H1 (cell line): ENCODE results near the gene DOCK11. TPM values are rescaled to one million over a fixed set of nuclear protein-coding genes. Genes with fewer than 3 reads are reported as not detected.

Experiments used
- CTCF ChIA-PET: fragments of 300-600 bp; sonication (Branson Sonifier 250); formaldehyde crosslinking; loops from one replicate; lab custom pipeline; 2021; ENCODE audit not compliant: partially characterized antibody; lab: Charles Lee
- POLR2A ChIA-PET: fragments of 300-600 bp; sonication (Branson Sonifier 250); formaldehyde crosslinking; loops from one replicate; lab custom pipeline; 2021; ENCODE audit warnings: inconsistent platforms; ENCODE audit not compliant: partially characterized antibody; lab: Charles Lee
- DNase-seq, 2 experiments: peaks; one replicate each; pipeline versions ENCODE4 v3.0.0 to v3.0.0-alpha.2; 2010 to 2022; ENCODE audit warnings: low spot score in 2 of 2, low read depth in 1 of 2, mixed read lengths in 1 of 2
- FAIRE-seq: peaks from 2 replicates; lab custom pipeline; 2011; peaks lifted over from hg19 to GRCh38; lab: Jason Lieb, UNC
- H2AFZ ChIP-seq: 2 replicates; pipeline ENCODE4 v1.8.1; 2012; ENCODE audit warnings: low read length, inconsistent platforms
- H2AK5ac ChIP-seq: 2 replicates; pipeline ENCODE4 v1.6.1; 2013; ENCODE audit warnings: low read depth, low read length
- H2BK120ac ChIP-seq: replicated peaks from 2 replicates; pipeline ENCODE3; 2013; ENCODE audit warnings: low read depth, low read length, inconsistent platforms
- H2BK12ac ChIP-seq: 2 replicates; pipeline ENCODE4 v1.6.1; 2013; ENCODE audit warnings: low read depth, low read length
- H2BK15ac ChIP-seq: 2 replicates; pipeline ENCODE4 v1.6.1; 2013; ENCODE audit warnings: low read length
- H2BK20ac ChIP-seq: 2 replicates; pipeline ENCODE4 v1.6.1; 2013; ENCODE audit warnings: low read length
- H2BK5ac ChIP-seq: 2 replicates; pipeline ENCODE4 v1.6.1; 2013; ENCODE audit warnings: low read depth, low read length
- H3K14ac ChIP-seq: 2 replicates; pipeline ENCODE4 v1.6.1; 2013; ENCODE audit warnings: inconsistent platforms; ENCODE audit not compliant: insufficient read length
- H3K18ac ChIP-seq: 2 replicates; pipeline ENCODE4 v1.6.1; 2013; ENCODE audit warnings: low read length; ENCODE audit errors: extremely low read depth
- H3K23ac ChIP-seq: 2 replicates; pipeline ENCODE4 v1.6.1; 2013; ENCODE audit warnings: inconsistent platforms; ENCODE audit not compliant: insufficient read length
- H3K23me2 ChIP-seq: 2 replicates; pipeline ENCODE4 v1.6.1; 2013; ENCODE audit warnings: low read depth, low read length
- H3K27ac ChIP-seq: 2 replicates; pipeline ENCODE4 v1.6.1; 2011; ENCODE audit warnings: low read depth, low read length, inconsistent platforms
- H3K27me3 ChIP-seq, 4 experiments: replicated peaks in 1 of 4; 1 replicate in 1 of 4; 2 replicates in 3 of 4; pipeline versions ENCODE4 v1.6.1 to v1.8.1; 2011 to 2013; ENCODE audit warnings: low read length in 3 of 4, mild to moderate bottlenecking in 3 of 4, inconsistent platforms in 2 of 4, mixed read lengths in 2 of 4, moderate library complexity in 1 of 4; ENCODE audit not compliant: control insufficient read depth in 3 of 4, insufficient read depth in 3 of 4; ENCODE audit errors: extremely low read depth in 1 of 4
- H3K36me3 ChIP-seq, 4 experiments: 2 replicates each; pipeline versions ENCODE4 v1.6.1 to v1.8.1; 2011 to 2013; ENCODE audit warnings: mild to moderate bottlenecking in 4 of 4, low read length in 3 of 4, moderate library complexity in 2 of 4, control low read depth in 1 of 4, inconsistent platforms in 1 of 4; ENCODE audit not compliant: insufficient read depth in 4 of 4, control insufficient read depth in 2 of 4
- H3K4ac ChIP-seq: replicated peaks from 2 replicates; pipeline ENCODE3; 2013; ENCODE audit warnings: low read length, low read depth, mixed read lengths, inconsistent platforms; ENCODE audit not compliant: insufficient read length
- H3K4me1 ChIP-seq, 4 experiments: replicated peaks in 1 of 4; 1 replicate in 1 of 4; 2 replicates in 3 of 4; pipeline versions ENCODE4 v1.6.1 to v1.8.1; 2011 to 2013; ENCODE audit warnings: low read length in 3 of 4, inconsistent platforms in 2 of 4, mixed read lengths in 1 of 4; ENCODE audit not compliant: insufficient read depth in 4 of 4, control insufficient read depth in 3 of 4
- H3K4me2 ChIP-seq, 2 experiments: 2 replicates each; pipeline versions ENCODE4 v1.6.1 to v1.8.1; 2011 to 2013; ENCODE audit warnings: low read depth in 2 of 2, low read length in 2 of 2, control low read depth in 1 of 2, inconsistent platforms in 1 of 2, mild to moderate bottlenecking in 1 of 2; ENCODE audit not compliant: insufficient read depth in 1 of 2
- H3K4me3 ChIP-seq, 4 experiments: fragments of 200-600, 300-600 bp in 1 of 4; sonication (generic), shearing (Covaris generic), sonication (Bioruptor Twin) in 1 of 4; 2 replicates each; pipeline versions ENCODE4 v1.5.1 to v1.8.1; 2011 to 2016; ENCODE audit warnings: low read length in 4 of 4, low read depth in 3 of 4, control low read depth in 2 of 4, inconsistent platforms in 2 of 4, mild to moderate bottlenecking in 2 of 4, mixed read lengths in 1 of 4, moderate library complexity in 1 of 4; ENCODE audit not compliant: insufficient read depth in 2 of 4; ENCODE audit errors: extremely low read depth in 1 of 4
- H3K56ac ChIP-seq: replicated peaks from 2 replicates; pipeline ENCODE3; 2013; ENCODE audit warnings: low read depth, mild to moderate bottlenecking, mixed read lengths, low read length, inconsistent platforms; ENCODE audit not compliant: insufficient read length
- H3K79me1 ChIP-seq: 2 replicates; pipeline ENCODE4 v1.6.1; 2013; ENCODE audit warnings: low read depth, low read length, control low read depth
- H3K79me2 ChIP-seq, 2 experiments: 2 replicates each; pipeline versions ENCODE4 v1.6.1 to v1.8.1; 2012 to 2013; ENCODE audit warnings: low read length in 2 of 2, mild to moderate bottlenecking in 2 of 2, inconsistent platforms in 1 of 2; ENCODE audit not compliant: insufficient read depth in 2 of 2, control insufficient read depth in 1 of 2
- H3K9ac ChIP-seq, 4 experiments: replicated peaks in 1 of 4; 1 replicate in 1 of 4; 2 replicates in 3 of 4; pipeline versions ENCODE4 v1.6.1 to v1.8.1; 2011 to 2013; ENCODE audit warnings: low read depth in 3 of 4, low read length in 3 of 4, control low read depth in 2 of 4, mild to moderate bottlenecking in 2 of 4, moderate library complexity in 2 of 4, inconsistent platforms in 1 of 4; ENCODE audit errors: extremely low read depth in 1 of 4
- H3K9me3 ChIP-seq, 2 experiments: 2 replicates each; pipeline versions ENCODE4 v1.6.1 to v1.8.1; 2012 to 2013; ENCODE audit warnings: mild to moderate bottlenecking in 2 of 2, moderate library complexity in 2 of 2, control low read depth in 1 of 2, inconsistent platforms in 1 of 2, low read depth in 1 of 2, low read length in 1 of 2, mixed read lengths in 1 of 2; ENCODE audit not compliant: insufficient read depth in 2 of 2
- H4K20me1 ChIP-seq, 2 experiments: replicated peaks in 1 of 2; 2 replicates each; pipeline versions ENCODE3 to v1.8.1; 2011 to 2013; ENCODE audit warnings: inconsistent platforms in 2 of 2, low read length in 2 of 2, mild to moderate bottlenecking in 1 of 2; ENCODE audit not compliant: insufficient read depth in 2 of 2, control insufficient read depth in 1 of 2
- H4K5ac ChIP-seq: 2 replicates; pipeline ENCODE4 v1.6.1; 2013; ENCODE audit warnings: low read length, low read depth, mixed read lengths, inconsistent platforms; ENCODE audit not compliant: insufficient read length
- H4K8ac ChIP-seq: 2 replicates; pipeline ENCODE4 v1.8.0; 2013; ENCODE audit warnings: mild to moderate bottlenecking, moderate library complexity, low read length, inconsistent platforms; ENCODE audit not compliant: insufficient read depth; ENCODE audit errors: extremely low read depth
- H4K91ac ChIP-seq: replicated peaks from 2 replicates; pipeline ENCODE3; 2013; ENCODE audit warnings: low read length, mixed read lengths, inconsistent platforms; ENCODE audit not compliant: insufficient read length
- CBX8 ChIP-seq: fragments of 300-800, 300-1000 bp; sonication (generic); IDR thresholded peaks from 2 replicates; pipeline ENCODE4 v1.7.1; 2016; ENCODE audit warnings: low read depth, low read length, borderline replicate concordance
- CEBPB ChIP-seq: IDR thresholded peaks from 2 replicates; pipeline ENCODE4 v1.6.1; 2012; ENCODE audit warnings: low read depth, low read length
- CTBP2 ChIP-seq: IDR thresholded peaks from 2 replicates; pipeline ENCODE4 v1.7.0; 2011; ENCODE audit warnings: borderline replicate concordance, mild to moderate bottlenecking, moderate library complexity, mixed read lengths, low read length; ENCODE audit not compliant: insufficient read depth, insufficient read length
- FOSL1 ChIP-seq: IDR thresholded peaks from 2 replicates; pipeline ENCODE4 v1.6.1; 2011; ENCODE audit warnings: mild to moderate bottlenecking, low read depth, low read length, moderate library complexity; ENCODE audit not compliant: insufficient read depth
- GTF2F1 ChIP-seq: IDR thresholded peaks from 2 replicates; pipeline ENCODE4 v1.6.1; 2012; ENCODE audit warnings: low read depth, low read length, improper control_type of control experiment, borderline replicate concordance
- KDM4A ChIP-seq: IDR thresholded peaks from one replicate; pipeline ENCODE4 v1.7.1; 2012; ENCODE audit warnings: low read depth, mild to moderate bottlenecking, moderate library complexity, low read length, inconsistent platforms; ENCODE audit not compliant: severe bottlenecking
- KDM5A ChIP-seq: fragments of 200-600 bp; IDR thresholded peaks from 2 replicates; pipeline ENCODE4 v1.7.1; 2012; ENCODE audit warnings: mild to moderate bottlenecking, low read length, inconsistent platforms, mixed read lengths
- PHF8 ChIP-seq: fragments of 200-600 bp; sonication (generic); conservative IDR thresholded peaks from 2 replicates; pipeline ENCODE4 v1.7.1; 2012; ENCODE audit warnings: low read depth, mild to moderate bottlenecking, inconsistent platforms, low read length, moderate library complexity
- RBBP5 ChIP-seq: IDR thresholded peaks from 2 replicates; pipeline ENCODE4 v1.7.1; 2012; ENCODE audit warnings: low read depth, mild to moderate bottlenecking, inconsistent platforms, low read length, moderate library complexity, borderline replicate concordance
- SAP30 ChIP-seq: fragments of 300-600 bp; sonication (generic); IDR thresholded peaks from 2 replicates; pipeline ENCODE4 v1.7.1; 2012; ENCODE audit warnings: low read length, moderate library complexity, mild to moderate bottlenecking, inconsistent platforms; ENCODE audit not compliant: insufficient read depth, insufficient replicate concordance
- SIN3A ChIP-seq, 2 experiments: IDR thresholded peaks in 1 of 2; conservative IDR thresholded peaks in 1 of 2; 2 replicates each; pipeline ENCODE4 v1.6.1; 2011 to 2012; ENCODE audit warnings: low read length in 2 of 2, improper control_type of control experiment in 1 of 2, low read depth in 1 of 2, mild to moderate bottlenecking in 1 of 2
- SRF ChIP-seq: IDR thresholded peaks from 2 replicates; pipeline ENCODE4 v1.6.1; 2011; ENCODE audit warnings: mild to moderate bottlenecking, low read depth, low read length, moderate library complexity
- WGBS, 2 experiments: shearing (Covaris generic) in 1 of 2; methylation state at CpG; one replicate each; pipeline versions ENCODE4 v1.1.6 to v1.1.7; 2013 to 2015; ENCODE audit warnings: low lambda C conversion rate in 2 of 2, mixed read lengths in 2 of 2, inconsistent platforms in 1 of 2, low coverage in 1 of 2, missing lambda C conversion rate in 1 of 2; ENCODE audit not compliant: insufficient replicate concordance in 2 of 2, insufficient coverage in 1 of 2, insufficient read length in 1 of 2; ENCODE audit errors: extremely low coverage in 1 of 2, missing lambda C conversion rate in 1 of 2; 5-methylcytosine and 5-hydroxymethylcytosine counted together
- polyA plus RNA-seq, 7 experiments: library from polyadenylated mRNA; depleted of rRNA in 3 of 7; stranded (reverse) in 5 of 7; unstranded in 2 of 7; fragments of >200 nt in 5 of 7; fragments of 200-250 nt in 2 of 7; gene quantifications; 1 replicate in 5 of 7; 2 replicates in 1 of 7; 4 replicates in 1 of 7; pipeline versions ENCODE4 v1.2.1 to v1.2.3, GENCODE V29; 2011 to 2013; ENCODE audit warnings: missing spikeins in 2 of 7, mixed read lengths in 2 of 7
- total RNA-seq: library from RNA; stranded (reverse); fragmentation: NEBNext Ultra II Directional; extraction: Animal tissue kit (Norgen Biotek cat#: 25700); gene quantifications from 2 replicates; pipeline ENCODE4 v1.2.1, GENCODE V29; 2021

The DOCK11 gene
- total and polyA plus RNA-seq, 2 of the 8 experiments (the other 6 are each of a cell fraction or from before 2014, with no cell fraction given), result 4.9 to 12.0 TPM

DNA sequence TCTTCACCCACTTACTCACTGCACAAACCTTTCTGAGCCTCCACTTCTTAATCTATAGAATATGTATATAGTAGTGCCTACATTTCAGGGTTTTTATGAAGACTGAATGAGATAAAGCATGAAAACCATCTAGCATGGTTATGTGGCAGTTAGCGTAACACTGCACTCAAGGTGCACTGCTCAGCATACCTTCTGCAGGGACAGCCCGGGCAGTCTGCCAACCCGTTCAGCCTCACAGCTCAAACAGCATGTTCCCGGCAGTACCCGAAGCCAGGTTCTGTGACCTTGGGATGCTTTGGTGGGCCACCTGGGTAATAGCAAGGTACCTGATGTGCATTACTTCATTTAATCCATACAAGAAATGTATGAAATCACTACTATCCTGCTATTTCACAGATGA is 81.4 kb downstream of the DOCK11 start:
- Histone ChIP-seq H3K27me3 (no peaks in the 10 kb centered on the region), H3K56ac (no peak overlapping the region), H3K9ac (no peak overlapping the region), H2AK5ac (no peak overlapping the region), H3K79me1 (no peaks in the 10 kb centered on the region), H2BK15ac (no peak overlapping the region), H3K23ac (no peak overlapping the region), H3K23me2 (no peaks in the 10 kb centered on the region), H3K14ac (no peak overlapping the region), H2BK20ac (no peak overlapping the region), H4K91ac (no peak overlapping the region), H3K9me3 (no peaks in the 10 kb centered on the region), H3K36me3 (no peaks in the 10 kb centered on the region), H3K4me3 (no peak overlapping the region), H3K18ac (no peak overlapping the region), H4K5ac (no peak overlapping the region), H3K27ac (no peak overlapping the region), H3K79me2 (no peaks in the 10 kb centered on the region), H3K4me1 (no peaks in the 10 kb centered on the region), H2BK120ac (no peak overlapping the region), H2BK5ac (no peak overlapping the region), H4K8ac (no peak overlapping the region), H4K20me1 (no peaks in the 10 kb centered on the region), H3K4me2 (no peak overlapping the region), H2AFZ (no peak overlapping the region), H2BK12ac (no peak overlapping the region), H3K4ac (no peak overlapping the region)
- TF ChIP-seq RBBP5, result no peak
- no peak for TF ChIP-seq PHF8
- no peak for TF ChIP-seq SAP30
- no peak for TF ChIP-seq SIN3A (conservative IDR thresholded peaks at IDR 0.05 in 1 of 2, IDR thresholded peaks at IDR 0.05 in 1 of 2; ENCODE audit: low read depth in 1 of 2, low read length in 2 of 2)
- no peak for TF ChIP-seq SRF
- no peak for TF ChIP-seq KDM5A
- no peak for TF ChIP-seq KDM4A
- TF ChIP-seq GTF2F1, result no peak
- no peak for TF ChIP-seq CBX8
- no peak for TF ChIP-seq FOSL1
- no peak for TF ChIP-seq CEBPB
- no peak for TF ChIP-seq CTBP2
- DNase-seq (no peak), FAIRE-seq (no peak)
- POLR2A ChIA-PET, result no interaction called here
- WGBS, 2 experiments, result 83% methylated on average over 5 of the region's 5 CpGs; no CpG with 5 or more reads in 1 of the 2 experiments
- CTCF ChIA-PET, result interaction anchor here (0.6 to 0.9 kb wide), 2 partner anchors 25 to 795 kb away, joined by 3 read pairs; no protein-coding TSS in a partner anchor
